ENCODE results near the gene C10orf62.

DNA sequence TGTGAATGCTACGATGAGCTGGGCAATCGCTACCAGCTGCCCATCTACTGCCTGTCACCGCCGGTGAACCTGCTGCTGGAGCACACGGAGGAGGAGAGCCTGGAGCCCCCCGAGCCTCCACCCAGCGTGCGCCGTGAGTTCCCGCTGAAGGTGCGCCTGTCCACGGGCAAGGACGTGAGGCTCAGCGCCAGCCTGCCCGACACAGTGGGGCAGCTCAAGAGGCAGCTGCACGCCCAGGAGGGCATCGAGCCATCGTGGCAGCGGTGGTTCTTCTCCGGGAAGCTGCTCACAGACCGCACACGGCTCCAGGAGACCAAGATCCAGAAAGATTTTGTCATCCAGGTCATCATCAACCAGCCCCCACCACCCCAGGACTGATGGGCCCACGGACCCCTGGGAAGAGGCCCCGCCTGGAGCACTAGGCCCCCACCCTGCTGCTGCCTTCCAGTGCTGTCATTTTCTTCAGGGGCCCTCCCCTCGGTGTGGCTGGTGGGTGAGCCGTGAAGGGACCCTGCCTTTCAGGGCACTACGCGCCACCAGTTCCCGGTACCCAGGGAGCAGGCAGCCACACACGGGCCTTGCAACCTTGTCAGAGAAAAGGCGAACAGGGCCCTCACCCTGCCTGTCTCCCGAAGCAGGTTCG lies 19.3 kb upstream of the C10orf62 start:
- TF ChIP-seq, protein P1, sequence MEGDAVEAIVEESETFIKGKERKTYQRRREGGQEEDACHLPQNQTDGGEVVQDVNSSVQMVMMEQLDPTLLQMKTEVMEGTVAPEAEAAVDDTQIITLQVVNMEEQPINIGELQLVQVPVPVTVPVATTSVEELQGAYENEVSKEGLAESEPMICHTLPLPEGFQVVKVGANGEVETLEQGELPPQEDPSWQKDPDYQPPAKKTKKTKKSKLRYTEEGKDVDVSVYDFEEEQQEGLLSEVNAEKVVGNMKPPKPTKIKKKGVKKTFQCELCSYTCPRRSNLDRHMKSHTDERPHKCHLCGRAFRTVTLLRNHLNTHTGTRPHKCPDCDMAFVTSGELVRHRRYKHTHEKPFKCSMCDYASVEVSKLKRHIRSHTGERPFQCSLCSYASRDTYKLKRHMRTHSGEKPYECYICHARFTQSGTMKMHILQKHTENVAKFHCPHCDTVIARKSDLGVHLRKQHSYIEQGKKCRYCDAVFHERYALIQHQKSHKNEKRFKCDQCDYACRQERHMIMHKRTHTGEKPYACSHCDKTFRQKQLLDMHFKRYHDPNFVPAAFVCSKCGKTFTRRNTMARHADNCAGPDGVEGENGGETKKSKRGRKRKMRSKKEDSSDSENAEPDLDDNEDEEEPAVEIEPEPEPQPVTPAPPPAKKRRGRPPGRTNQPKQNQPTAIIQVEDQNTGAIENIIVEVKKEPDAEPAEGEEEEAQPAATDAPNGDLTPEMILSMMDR (conservative IDR thresholded peaks at IDR 0.05; ENCODE audit: low read depth in 2 of 2), result no peak
- no peak for TF ChIP-seq EZH2phosphoT487 (IDR thresholded peaks at IDR 0.05; ENCODE audit: unreplicated experiment)
- TF ChIP-seq, protein P2, sequence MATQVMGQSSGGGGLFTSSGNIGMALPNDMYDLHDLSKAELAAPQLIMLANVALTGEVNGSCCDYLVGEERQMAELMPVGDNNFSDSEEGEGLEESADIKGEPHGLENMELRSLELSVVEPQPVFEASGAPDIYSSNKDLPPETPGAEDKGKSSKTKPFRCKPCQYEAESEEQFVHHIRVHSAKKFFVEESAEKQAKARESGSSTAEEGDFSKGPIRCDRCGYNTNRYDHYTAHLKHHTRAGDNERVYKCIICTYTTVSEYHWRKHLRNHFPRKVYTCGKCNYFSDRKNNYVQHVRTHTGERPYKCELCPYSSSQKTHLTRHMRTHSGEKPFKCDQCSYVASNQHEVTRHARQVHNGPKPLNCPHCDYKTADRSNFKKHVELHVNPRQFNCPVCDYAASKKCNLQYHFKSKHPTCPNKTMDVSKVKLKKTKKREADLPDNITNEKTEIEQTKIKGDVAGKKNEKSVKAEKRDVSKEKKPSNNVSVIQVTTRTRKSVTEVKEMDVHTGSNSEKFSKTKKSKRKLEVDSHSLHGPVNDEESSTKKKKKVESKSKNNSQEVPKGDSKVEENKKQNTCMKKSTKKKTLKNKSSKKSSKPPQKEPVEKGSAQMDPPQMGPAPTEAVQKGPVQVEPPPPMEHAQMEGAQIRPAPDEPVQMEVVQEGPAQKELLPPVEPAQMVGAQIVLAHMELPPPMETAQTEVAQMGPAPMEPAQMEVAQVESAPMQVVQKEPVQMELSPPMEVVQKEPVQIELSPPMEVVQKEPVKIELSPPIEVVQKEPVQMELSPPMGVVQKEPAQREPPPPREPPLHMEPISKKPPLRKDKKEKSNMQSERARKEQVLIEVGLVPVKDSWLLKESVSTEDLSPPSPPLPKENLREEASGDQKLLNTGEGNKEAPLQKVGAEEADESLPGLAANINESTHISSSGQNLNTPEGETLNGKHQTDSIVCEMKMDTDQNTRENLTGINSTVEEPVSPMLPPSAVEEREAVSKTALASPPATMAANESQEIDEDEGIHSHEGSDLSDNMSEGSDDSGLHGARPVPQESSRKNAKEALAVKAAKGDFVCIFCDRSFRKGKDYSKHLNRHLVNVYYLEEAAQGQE (IDR thresholded peaks at IDR 0.05; ENCODE audit: unreplicated experiment), result no peak
- TF ChIP-seq EZH2 (IDR thresholded peaks at IDR 0.05; ENCODE audit: low read depth, unreplicated experiment), result no peak
- TF ChIP-seq POLR2AphosphoS5 (IDR thresholded peaks at IDR 0.05; ENCODE audit: low read depth), result no peak
